ENCODE results near the gene ANKAR.

GRCh38 chr2:189700681-189701080, 26.2 kb downstream of the ANKAR start:
- TF ChIP-seq CTCF (IDR thresholded peaks at IDR 0.05) (no peak), POLR2AphosphoS5 (IDR thresholded peaks at IDR 0.05) (no peak), POLR2A (IDR thresholded peaks at IDR 0.05) (no peak), EP300 (IDR thresholded peaks at IDR 0.05) (no peak)
